ENCODE measurements around the gene SLC25A21.

- TF ChIP-seq, protein P1, sequence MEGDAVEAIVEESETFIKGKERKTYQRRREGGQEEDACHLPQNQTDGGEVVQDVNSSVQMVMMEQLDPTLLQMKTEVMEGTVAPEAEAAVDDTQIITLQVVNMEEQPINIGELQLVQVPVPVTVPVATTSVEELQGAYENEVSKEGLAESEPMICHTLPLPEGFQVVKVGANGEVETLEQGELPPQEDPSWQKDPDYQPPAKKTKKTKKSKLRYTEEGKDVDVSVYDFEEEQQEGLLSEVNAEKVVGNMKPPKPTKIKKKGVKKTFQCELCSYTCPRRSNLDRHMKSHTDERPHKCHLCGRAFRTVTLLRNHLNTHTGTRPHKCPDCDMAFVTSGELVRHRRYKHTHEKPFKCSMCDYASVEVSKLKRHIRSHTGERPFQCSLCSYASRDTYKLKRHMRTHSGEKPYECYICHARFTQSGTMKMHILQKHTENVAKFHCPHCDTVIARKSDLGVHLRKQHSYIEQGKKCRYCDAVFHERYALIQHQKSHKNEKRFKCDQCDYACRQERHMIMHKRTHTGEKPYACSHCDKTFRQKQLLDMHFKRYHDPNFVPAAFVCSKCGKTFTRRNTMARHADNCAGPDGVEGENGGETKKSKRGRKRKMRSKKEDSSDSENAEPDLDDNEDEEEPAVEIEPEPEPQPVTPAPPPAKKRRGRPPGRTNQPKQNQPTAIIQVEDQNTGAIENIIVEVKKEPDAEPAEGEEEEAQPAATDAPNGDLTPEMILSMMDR (IDR thresholded peaks at IDR 0.05) = peak; percentile 93
- no peak for TF ChIP-seq SIN3A (IDR thresholded peaks at IDR 0.05; ENCODE audit: borderline replicate concordance, insufficient read depth, low read depth, low read length)
- no peak for TF ChIP-seq REST (IDR thresholded peaks at IDR 0.05; ENCODE audit: insufficient read depth in 1 of 2, low read depth in 2 of 2, low read length in 1 of 2)
These were observed 230.5 kb downstream of the SLC25A21 start for GRCh38 chr14:36941783-36942521.
